NCI-H2227 (cell line): ENCODE results near the gene ZNF460.

Experiments
- DNase-seq: peaks from one replicate; lab custom pipeline; 2025; ENCODE audit not compliant: unreplicated experiment; lab: John Stamatoyannopoulos, UW

ZNF460 gene

DNA sequence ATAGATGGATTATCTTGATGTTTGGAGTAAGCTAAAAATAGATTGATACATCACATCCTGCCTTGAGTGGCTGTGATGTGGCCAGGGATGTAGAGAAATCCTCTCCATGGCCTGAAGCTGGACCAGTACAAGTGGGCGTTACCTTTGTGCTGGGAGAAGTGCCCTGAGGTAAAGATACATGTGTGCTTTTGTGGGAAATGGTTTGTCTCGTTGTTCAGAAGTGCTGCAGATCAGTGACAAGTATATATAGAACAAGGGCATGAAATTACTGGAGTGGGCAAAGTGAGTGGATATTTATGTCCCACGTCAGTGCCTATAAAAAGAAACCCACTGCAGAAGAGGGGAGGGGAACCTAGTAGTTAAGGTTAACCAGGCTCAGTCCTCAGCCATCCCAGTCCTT, 58.6 kb downstream of the ZNF460 start:
- DNase-seq: no peak

DNA sequence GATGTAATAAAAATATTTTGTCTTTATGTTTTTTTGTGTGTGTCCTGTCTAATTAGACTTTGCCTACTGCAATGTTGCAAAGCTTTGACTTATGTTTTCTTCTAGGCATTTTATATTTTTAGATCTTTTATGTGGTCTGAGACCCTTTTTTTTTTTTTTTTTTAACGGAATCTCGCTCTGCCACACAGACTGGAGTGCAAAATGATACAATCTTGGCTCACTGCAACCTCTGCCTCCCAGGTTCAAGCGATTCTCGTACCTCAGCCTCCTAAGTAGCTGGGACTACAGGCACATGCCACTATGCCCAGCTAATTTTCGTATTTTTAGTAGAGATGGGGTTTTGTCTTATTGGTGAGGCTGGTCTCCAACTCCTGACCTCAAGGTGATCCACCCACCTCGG, 62.3 kb downstream of the ZNF460 start:
- DNase-seq: no peak
